CD4-positive, CD25-positive, alpha-beta regulatory T cell (primary cell): Measurements from ENCODE around the gene MICAL3. TPM values are rescaled to one million over a fixed set of nuclear protein-coding genes. Genes with fewer than 3 reads are reported as not detected.

Experiments
- ATAC-seq, 2 donors: fragments of 150-1000 bp; cut with Tn5 transposase; one replicate each; pipeline ENCODE4 v1.10.0; 2021; ENCODE audit warnings: low read depth in 2 of 2, moderate number of reproducible peaks in 2 of 2, moderate library complexity in 1 of 2
- DNase-seq, 3 donors: peaks; one replicate each; pipeline versions ENCODE4 v3.0.0 to v3.0.0-alpha.2; 2012 to 2022; ENCODE audit warnings: mixed read lengths in 1 of 3
- H3K27ac ChIP-seq: one replicate; pipeline ENCODE4 v1.7.0; 2013; ENCODE audit warnings: mild to moderate bottlenecking, low read length; ENCODE audit not compliant: insufficient read depth, poor library complexity, severe bottlenecking
- H3K27me3 ChIP-seq: one replicate; pipeline ENCODE4 v1.7.0; 2013; ENCODE audit warnings: low read length; ENCODE audit not compliant: control insufficient read depth, insufficient read depth
- H3K36me3 ChIP-seq: one replicate; pipeline ENCODE4 v1.7.0; 2013; ENCODE audit warnings: mild to moderate bottlenecking, low read length, moderate library complexity; ENCODE audit not compliant: control insufficient read depth, insufficient read depth
- H3K4me1 ChIP-seq: 2 replicates; pipeline ENCODE4 v1.7.0; 2013; ENCODE audit warnings: mild to moderate bottlenecking, low read length; ENCODE audit not compliant: insufficient read depth, control insufficient read depth, poor library complexity, severe bottlenecking
- H3K4me3 ChIP-seq: one replicate; pipeline ENCODE4 v1.7.0; 2013; ENCODE audit warnings: low read depth, mild to moderate bottlenecking, low read length, moderate library complexity
- H3K9me3 ChIP-seq, 2 experiments: 1 replicate in 1 of 2; 2 replicates in 1 of 2; pipeline ENCODE4 v1.7.0; 2013; ENCODE audit warnings: low read length in 2 of 2, mild to moderate bottlenecking in 1 of 2, moderate library complexity in 1 of 2; ENCODE audit not compliant: control insufficient read depth in 2 of 2
- H3K27ac Mint-ChIP-seq, 3 donors: one replicate each; pipeline ENCODE4 v1.8.0; 2020 to 2022; ENCODE audit warnings: mild to moderate bottlenecking in 3 of 3, mixed read lengths in 3 of 3, moderate library complexity in 2 of 3
- H3K27me3 Mint-ChIP-seq: one replicate; pipeline ENCODE4 v1.8.0; 2022; ENCODE audit warnings: mild to moderate bottlenecking, mixed read lengths
- H3K36me3 Mint-ChIP-seq: one replicate; pipeline ENCODE4 v1.8.0; 2020; ENCODE audit warnings: mixed read lengths
- H3K4me1 Mint-ChIP-seq, 4 donors: one replicate each; pipeline ENCODE4 v1.8.0; 2020 to 2022; ENCODE audit warnings: mixed read lengths in 4 of 4, mild to moderate bottlenecking in 1 of 4
- H3K4me3 Mint-ChIP-seq, 4 donors: one replicate each; pipeline ENCODE4 v1.8.0; 2020 to 2022; ENCODE audit warnings: mild to moderate bottlenecking in 4 of 4, mixed read lengths in 4 of 4, moderate library complexity in 3 of 4
- H3K9me3 Mint-ChIP-seq, 7 donors: one replicate each; pipeline ENCODE4 v1.8.0; 2020 to 2022; ENCODE audit warnings: mixed read lengths in 7 of 7, mild to moderate bottlenecking in 3 of 7, moderate library complexity in 2 of 7
- polyA plus RNA-seq, 4 donors: library from polyadenylated mRNA; unstranded; fragments of 300-500 nt; fragmentation: Illumina TruSeq; gene quantifications; one replicate each; pipeline ENCODE4 v1.2.3, GENCODE V29; 2021
- total RNA-seq: library from RNA; stranded (reverse); gene quantifications from one replicate; pipeline ENCODE4 v1.2.3, GENCODE V29; 2022

MICAL3 gene
- total and polyA plus RNA-seq, 5 donors from 2014 or later, result 0.71 to 39.9 (median 1.8) TPM

DNA sequence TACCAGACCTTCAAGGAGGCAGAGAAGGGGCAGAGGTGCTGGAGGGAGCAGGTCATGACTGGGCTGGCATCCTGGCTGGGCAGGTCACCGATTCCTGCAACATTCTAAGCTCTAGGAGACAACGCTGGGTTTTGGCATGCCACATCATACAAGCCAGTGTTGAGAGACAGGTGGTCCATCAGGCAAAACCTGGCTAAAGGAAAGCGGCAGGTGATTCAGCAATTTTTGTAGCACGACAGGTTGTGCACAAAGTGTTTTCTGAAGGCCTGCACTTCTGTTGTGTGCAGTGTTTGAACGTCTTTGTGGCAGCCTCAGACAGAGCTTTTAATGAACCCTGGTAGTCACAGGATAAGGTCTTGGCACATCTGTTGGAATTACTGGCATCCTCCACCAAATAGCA is 180.2 kb downstream of the MICAL3 start:
- no peak overlapping the region for H3K4me3 Mint-ChIP-seq
- H3K4me1 Mint-ChIP-seq, result peaks cover 0 to 15% (median 1%) of the 10 kb centered on the region in 4 donors
- H3K9me3 Mint-ChIP-seq, result no peaks in the 10 kb centered on the region
- no peaks in the 10 kb centered on the region for H3K27me3 ChIP-seq
- H3K27ac ChIP-seq, result no peak overlapping the region
- no peak overlapping the region for H3K4me3 ChIP-seq
- no peaks in the 10 kb centered on the region for H3K9me3 ChIP-seq
- DNase-seq (no peak), ATAC-seq (no peak)
- peaks cover 8% of the 10 kb centered on the region for H3K36me3 Mint-ChIP-seq
- H3K27ac Mint-ChIP-seq, result no peak overlapping the region
- H3K27me3 Mint-ChIP-seq, result no peaks in the 10 kb centered on the region
- peaks cover 5% of the 10 kb centered on the region for H3K36me3 ChIP-seq
- no peaks in the 10 kb centered on the region for H3K4me1 ChIP-seq

DNA sequence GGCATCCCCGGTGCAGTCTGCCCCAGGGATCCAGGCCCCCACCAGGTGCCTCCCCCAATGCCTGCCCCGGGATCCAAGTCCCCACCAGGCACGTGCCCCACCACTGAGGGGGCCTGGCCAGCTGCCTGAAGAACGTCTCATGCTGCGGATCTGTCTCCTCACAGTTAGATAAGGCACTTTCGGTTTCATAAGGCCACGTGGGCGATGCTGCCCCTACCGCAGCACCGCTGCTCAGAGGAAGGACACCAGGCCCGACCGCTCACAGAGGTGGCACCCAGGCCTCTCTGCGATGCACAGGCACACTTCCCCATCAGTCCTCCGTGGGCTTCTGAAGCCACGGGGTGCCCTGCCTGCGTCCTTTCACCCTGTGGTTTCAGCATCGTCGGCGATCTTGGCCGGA is 182.0 kb downstream of the MICAL3 start:
- peak overlapping the region in 3 of 4 donors; percentile 65 to 79 (median 66) for H3K4me3 Mint-ChIP-seq
- Histone ChIP-seq H3K4me1 (no peaks in the 10 kb centered on the region), H3K4me3 (no peak overlapping the region), H3K9me3 (no peaks in the 10 kb centered on the region), H3K27ac (peak overlapping the region; percentile 14), H3K36me3 (peaks cover 5% of the 10 kb centered on the region), H3K27me3 (no peaks in the 10 kb centered on the region)
- peaks cover 8% of the 10 kb centered on the region for H3K36me3 Mint-ChIP-seq
- H3K27ac Mint-ChIP-seq, result peak overlapping the region; percentile 48 to 80 (median 58)
- H3K4me1 Mint-ChIP-seq, result peaks cover 0 to 13% (median 1%) of the 10 kb centered on the region in 4 donors
- peak in 2 of 3 donors; percentile 36 to 74 for DNase-seq
- H3K9me3 Mint-ChIP-seq, result no peaks in the 10 kb centered on the region
- peak; percentile 75 to 87 for ATAC-seq
- no peaks in the 10 kb centered on the region for H3K27me3 Mint-ChIP-seq

- Mint-ChIP-seq H3K4me3 (no peak overlapping the region), H3K36me3 (peaks cover 8% of the 10 kb centered on the region), H3K27me3 (no peaks in the 10 kb centered on the region), H3K27ac (peak overlapping the region in 2 of 3 donors; percentile 15 to 82), H3K4me1 (peaks cover 0 to 13% (median 1%) of the 10 kb centered on the region in 4 donors), H3K9me3 (no peaks in the 10 kb centered on the region)
- DNase-seq (no peak), ATAC-seq (no peak)
- Histone ChIP-seq H3K27me3 (no peaks in the 10 kb centered on the region), H3K4me3 (no peak overlapping the region), H3K36me3 (peaks cover 7% of the 10 kb centered on the region), H3K9me3 (no peaks in the 10 kb centered on the region), H3K27ac (no peak overlapping the region), H3K4me1 (no peaks in the 10 kb centered on the region)
These were observed 182.5 kb downstream of the MICAL3 start for GRCh38 chr22:17841836-17842235.

DNA sequence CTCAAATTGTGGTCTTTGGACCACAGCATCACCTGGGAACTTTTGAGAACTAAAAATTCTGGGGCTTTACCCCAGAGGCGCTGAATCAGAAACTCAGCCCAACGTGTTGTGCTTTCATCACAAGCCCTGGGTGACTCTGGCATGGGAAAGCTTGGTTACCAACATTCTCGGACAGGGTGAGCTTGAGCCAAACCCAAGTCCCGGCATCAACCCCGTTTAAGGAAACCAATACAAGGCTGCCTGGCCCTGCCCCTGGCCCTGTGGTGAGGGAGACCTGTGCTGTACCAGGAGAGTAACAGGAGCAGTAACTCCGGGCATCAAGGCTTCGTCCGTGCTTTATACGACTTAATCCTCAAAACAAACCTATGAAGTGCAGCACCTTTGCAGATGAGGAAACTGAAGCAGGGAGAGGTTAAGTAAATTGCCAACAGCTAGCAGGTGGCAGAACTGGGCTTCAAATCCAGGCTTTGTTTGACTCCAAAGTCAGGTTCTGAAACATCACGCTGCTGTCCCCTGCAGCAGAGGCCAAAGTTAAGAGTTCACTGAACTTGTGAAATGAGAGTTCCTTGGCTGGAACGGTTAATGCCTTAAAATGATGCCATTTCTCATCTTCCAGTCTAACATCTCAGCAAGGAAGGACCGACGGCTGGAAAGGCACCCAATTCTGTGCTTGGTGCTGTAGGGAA is 186.0 kb downstream of the MICAL3 start:
- no peak overlapping the region for H3K4me3 ChIP-seq
- no peak overlapping the region for H3K4me3 Mint-ChIP-seq
- no peak overlapping the region for H3K27ac ChIP-seq
- H3K27me3 Mint-ChIP-seq, result no peaks in the 10 kb centered on the region
- H3K27ac Mint-ChIP-seq, result no peak overlapping the region
- DNase-seq (no peak), ATAC-seq (no peak)
- H3K9me3 ChIP-seq, result no peaks in the 10 kb centered on the region
- peaks cover 0 to 13% (median 1%) of the 10 kb centered on the region in 4 donors for H3K4me1 Mint-ChIP-seq
- no peaks in the 10 kb centered on the region for H3K9me3 Mint-ChIP-seq
- H3K36me3 ChIP-seq, result peaks cover 12% of the 10 kb centered on the region
- H3K27me3 ChIP-seq, result no peaks in the 10 kb centered on the region
- no peaks in the 10 kb centered on the region for H3K4me1 ChIP-seq
- H3K36me3 Mint-ChIP-seq, result peaks cover 7% of the 10 kb centered on the region

DNA sequence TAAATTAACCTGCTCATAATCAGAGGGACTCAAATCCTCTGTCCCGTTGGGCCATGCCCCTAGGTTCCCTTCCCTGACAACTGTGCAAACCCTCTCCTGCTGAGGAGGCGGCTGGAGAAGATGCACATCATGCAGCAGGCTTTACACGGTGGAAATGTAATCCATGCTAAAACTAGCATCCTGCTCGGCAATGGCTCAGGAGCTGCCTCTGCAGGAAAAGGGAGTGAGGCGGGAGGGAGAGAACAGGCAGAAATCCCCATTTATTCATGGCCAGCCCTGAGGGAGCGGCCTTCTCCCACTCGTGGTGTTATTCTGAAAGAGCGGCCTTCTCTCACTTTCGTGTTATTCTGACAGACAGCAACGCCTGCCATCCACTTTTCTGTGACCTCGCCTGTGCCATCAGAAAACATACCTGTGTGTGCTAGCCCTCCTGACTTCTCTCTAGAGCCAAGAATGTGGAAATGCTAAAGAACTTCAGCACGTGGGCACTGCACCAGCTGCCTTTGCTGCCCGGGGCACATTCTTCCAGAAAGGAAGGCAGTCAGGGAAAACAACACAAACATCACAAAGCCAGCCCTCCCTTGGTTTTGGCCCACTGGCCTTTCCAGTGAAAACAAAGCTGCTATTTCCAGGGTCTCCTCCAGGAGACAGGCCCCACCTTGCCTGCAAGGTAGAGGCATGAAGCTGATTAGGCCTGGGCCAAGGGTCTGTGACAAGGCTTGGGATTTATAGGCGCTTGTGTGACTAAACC is 187.2 kb downstream of the MICAL3 start:
- DNase-seq (no peak), ATAC-seq (no peak)
- H3K36me3 ChIP-seq, result peaks cover 12% of the 10 kb centered on the region
- peaks cover 4% of the 10 kb centered on the region for H3K36me3 Mint-ChIP-seq
- H3K4me1 Mint-ChIP-seq, result peaks cover 0 to 5% (median 0%) of the 10 kb centered on the region in 4 donors
- H3K27me3 Mint-ChIP-seq, result no peaks in the 10 kb centered on the region
- no peak overlapping the region for H3K4me3 Mint-ChIP-seq
- no peak overlapping the region for H3K27ac ChIP-seq
- no peaks in the 10 kb centered on the region for H3K27me3 ChIP-seq
- no peak overlapping the region for H3K4me3 ChIP-seq
- H3K9me3 ChIP-seq, result no peaks in the 10 kb centered on the region
- H3K27ac Mint-ChIP-seq, result no peak overlapping the region
- no peaks in the 10 kb centered on the region for H3K9me3 Mint-ChIP-seq
- H3K4me1 ChIP-seq, result no peaks in the 10 kb centered on the region

- ATAC-seq (no peak), DNase-seq (no peak)
- H3K9me3 ChIP-seq, result no peaks in the 10 kb centered on the region
- H3K27ac Mint-ChIP-seq, result no peak overlapping the region
- peaks cover 8% of the 10 kb centered on the region for H3K36me3 ChIP-seq
- H3K9me3 Mint-ChIP-seq, result no peaks in the 10 kb centered on the region
- H3K36me3 Mint-ChIP-seq, result no peaks in the 10 kb centered on the region
- H3K4me3 ChIP-seq, result no peak overlapping the region
- no peaks in the 10 kb centered on the region for H3K27me3 Mint-ChIP-seq
- H3K4me1 ChIP-seq, result no peaks in the 10 kb centered on the region
- H3K4me3 Mint-ChIP-seq, result no peak overlapping the region
- no peak overlapping the region for H3K27ac ChIP-seq
- H3K4me1 Mint-ChIP-seq, result peaks cover 0 to 3% (median 1%) of the 10 kb centered on the region in 4 donors
- no peaks in the 10 kb centered on the region for H3K27me3 ChIP-seq
These were observed 189.1 kb downstream of the MICAL3 start for GRCh38 chr22:17835256-17835655.

DNA sequence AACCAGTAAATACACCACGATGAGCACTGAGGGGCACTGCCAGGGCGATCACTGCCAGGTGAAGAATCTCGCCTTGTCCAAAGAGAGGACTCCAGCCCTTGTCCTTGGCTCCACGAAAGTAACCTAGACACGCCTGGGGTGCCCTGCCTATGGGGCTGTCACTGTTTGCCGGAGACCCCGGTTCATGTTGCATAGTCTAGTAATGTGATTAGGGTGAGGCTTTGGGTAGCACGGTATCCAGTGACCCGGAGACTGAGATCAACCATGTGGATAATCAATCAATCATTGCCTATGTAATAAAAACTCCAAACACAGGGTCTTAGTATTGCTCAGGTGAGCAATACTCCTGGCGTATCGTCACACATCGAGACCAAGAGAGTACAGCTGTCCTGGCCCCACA is 190.9 kb downstream of the MICAL3 start:
- Histone ChIP-seq H3K9me3 (no peaks in the 10 kb centered on the region), H3K4me3 (no peak overlapping the region), H3K4me1 (no peaks in the 10 kb centered on the region), H3K27ac (no peak overlapping the region), H3K27me3 (no peaks in the 10 kb centered on the region), H3K36me3 (peaks cover 8% of the 10 kb centered on the region)
- H3K4me1 Mint-ChIP-seq, result peaks cover 0 to 10% (median 7%) of the 10 kb centered on the region in 4 donors
- no peak for DNase-seq
- no peak for ATAC-seq
- no peaks in the 10 kb centered on the region for H3K9me3 Mint-ChIP-seq
- no peak overlapping the region for H3K4me3 Mint-ChIP-seq
- H3K27me3 Mint-ChIP-seq, result no peaks in the 10 kb centered on the region
- no peak overlapping the region for H3K27ac Mint-ChIP-seq
- H3K36me3 Mint-ChIP-seq, result no peaks in the 10 kb centered on the region
